ES-I3 (cell line): ENCODE results near the gene NECAB2.

ENCODE experiments used
- H3K36me3 ChIP-seq: 2 replicates; pipeline ENCODE4 v1.6.1; 2013; ENCODE audit warnings: mild to moderate bottlenecking, low read length, control low read depth, moderate library complexity; ENCODE audit not compliant: insufficient read depth
- H3K4me1 ChIP-seq: 2 replicates; pipeline ENCODE4 v1.6.1; 2013; ENCODE audit warnings: mild to moderate bottlenecking, control low read depth, low read length; ENCODE audit not compliant: insufficient read depth
- H3K9ac ChIP-seq: 2 replicates; pipeline ENCODE4 v1.6.1; 2013; ENCODE audit warnings: low read depth, mild to moderate bottlenecking, low read length, moderate library complexity
- H3K9me3 ChIP-seq: 2 replicates; pipeline ENCODE4 v1.6.1; 2013; ENCODE audit warnings: mild to moderate bottlenecking, low read length, moderate library complexity; ENCODE audit not compliant: control insufficient read depth, insufficient read depth

Gene NECAB2

DNA sequence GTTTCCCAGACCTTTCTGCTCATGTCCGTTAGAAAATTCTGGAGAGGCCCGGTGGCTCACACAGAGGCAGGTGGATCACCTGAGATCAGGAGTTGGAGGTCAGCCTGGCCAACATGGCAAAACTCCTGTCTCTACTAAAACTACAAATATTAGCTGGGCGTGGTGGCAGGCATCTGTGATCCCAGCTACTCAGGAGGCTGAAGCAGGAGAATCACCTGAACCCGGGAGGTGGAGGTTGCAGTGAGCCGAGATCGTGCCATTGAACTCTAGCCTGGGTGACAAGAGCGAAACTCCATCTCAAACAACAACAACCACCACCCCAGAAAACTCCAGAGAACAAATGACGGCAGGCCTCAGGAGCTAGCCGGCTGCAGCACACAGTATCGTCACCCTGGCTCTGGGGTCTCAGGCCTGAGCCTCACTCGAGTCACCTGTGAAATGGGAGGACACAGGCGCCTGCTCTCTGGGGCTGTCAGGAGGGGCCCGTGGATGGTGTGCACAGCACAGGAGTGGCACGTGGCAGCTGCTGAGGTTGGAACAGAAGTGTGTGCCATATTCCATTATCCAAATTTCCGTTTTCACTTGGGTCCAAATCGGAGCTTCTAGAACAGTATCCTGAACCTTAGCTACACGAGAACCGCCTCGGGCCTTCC lies 77.9 kb downstream of the NECAB2 start:
- Histone ChIP-seq H3K36me3 (no peaks in the 10 kb centered on the region; the same call in 1 of the 2 replicates), H3K4me1 (peaks cover 10% of the 10 kb centered on the region; the same call in 1 of the 2 replicates), H3K9ac (no peak overlapping the region), H3K9me3 (no peaks in the 10 kb centered on the region)

DNA sequence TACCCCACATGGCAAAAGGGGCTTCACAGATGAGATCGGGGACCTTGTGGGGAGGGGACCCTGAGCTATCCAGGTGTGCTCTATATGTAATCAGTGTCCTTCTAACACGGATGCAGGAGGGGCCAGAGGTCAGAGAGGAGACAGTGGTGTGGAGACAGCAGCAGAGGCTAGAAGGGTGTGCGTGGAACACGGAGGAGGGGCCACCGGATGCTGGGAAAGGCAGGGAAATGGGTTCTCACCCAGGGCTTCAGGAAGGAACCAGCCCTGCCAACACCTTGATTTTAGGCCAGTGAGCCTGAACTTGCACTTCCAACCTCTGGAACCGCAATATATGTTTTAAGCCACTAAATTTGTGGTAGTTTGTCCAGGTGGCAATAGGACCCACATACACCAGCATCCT lies 79.2 kb downstream of the NECAB2 start:
- Histone ChIP-seq H3K9me3 (no peaks in the 10 kb centered on the region), H3K4me1 (peaks cover 10% of the 10 kb centered on the region; the same call in 1 of the 2 replicates), H3K9ac (no peak overlapping the region), H3K36me3 (no peaks in the 10 kb centered on the region; the same call in 1 of the 2 replicates)

DNA sequence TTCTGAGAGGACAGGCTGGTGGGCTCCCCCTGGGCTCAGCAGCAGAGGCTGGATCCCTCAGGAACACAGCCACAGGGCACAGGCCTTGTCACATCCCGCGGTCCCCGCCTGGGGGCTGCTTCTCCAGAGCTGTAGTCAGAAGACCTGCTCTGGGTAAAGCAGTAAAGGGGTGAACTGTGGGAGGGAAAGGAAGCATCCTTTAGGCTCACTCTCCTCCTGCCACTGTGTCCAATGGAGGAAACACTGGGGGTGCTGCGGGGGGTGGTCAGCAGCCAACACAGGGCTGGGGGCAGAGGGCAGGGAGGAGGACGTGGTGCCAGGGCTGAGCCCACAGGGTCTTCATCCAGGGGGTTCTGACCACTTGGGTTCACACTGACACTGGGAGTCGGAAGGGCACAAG lies 79.6 kb downstream of the NECAB2 start:
- Histone ChIP-seq H3K9ac (no peak overlapping the region), H3K9me3 (no peaks in the 10 kb centered on the region)

DNA sequence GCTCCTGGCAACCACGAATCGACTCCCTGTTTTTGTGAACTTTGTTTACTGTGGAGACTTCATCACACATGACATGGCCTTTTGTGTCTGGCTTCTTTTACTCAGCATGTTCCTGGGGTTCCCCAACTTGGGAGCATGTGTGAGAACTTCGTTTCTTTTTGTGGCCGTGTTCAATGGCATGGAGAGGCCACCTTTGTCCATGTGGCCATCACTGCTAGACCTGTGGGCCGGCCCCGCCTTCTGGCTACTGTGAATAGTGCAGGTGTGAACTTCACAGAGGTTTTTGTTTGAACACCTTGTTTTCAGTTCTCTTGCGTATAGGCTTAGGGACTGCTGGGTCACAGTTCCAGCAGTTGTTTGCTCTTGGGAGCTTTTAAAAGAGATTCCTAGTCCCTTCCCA lies 80.2 kb downstream of the NECAB2 start:
- H3K9me3 ChIP-seq, result no peaks in the 10 kb centered on the region
- H3K4me1 ChIP-seq, result peaks cover 8% of the 10 kb centered on the region; the same call in 1 of the 2 replicates
- no peaks in the 10 kb centered on the region; the same call in 1 of the 2 replicates for H3K36me3 ChIP-seq
- no peak overlapping the region for H3K9ac ChIP-seq

More for the DNA sequence above, 79.6 kb downstream of the NECAB2 start:
- Histone ChIP-seq H3K36me3 (no peaks in the 10 kb centered on the region; the same call in 1 of the 2 replicates), H3K4me1 (peaks cover 10% of the 10 kb centered on the region; the same call in 1 of the 2 replicates)

DNA sequence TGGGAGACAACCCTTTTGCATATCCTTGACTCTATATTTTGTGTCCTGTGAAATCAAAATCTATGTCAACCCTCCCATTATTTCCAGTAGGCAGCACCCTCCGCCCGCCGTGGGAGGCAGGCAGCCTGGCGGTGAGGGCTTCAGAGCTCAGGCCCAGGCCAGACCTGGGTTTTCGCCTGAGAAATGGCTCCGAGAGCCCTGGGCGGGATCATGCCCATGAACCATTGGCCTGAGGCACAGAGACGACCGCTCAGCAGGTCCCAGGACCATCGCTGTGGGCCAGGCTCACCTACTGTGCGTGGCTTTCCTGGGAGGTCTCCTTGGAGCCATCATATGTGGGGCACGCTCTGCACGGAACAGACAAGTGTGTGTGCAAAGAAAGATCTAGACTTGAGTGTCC lies 80.8 kb downstream of the NECAB2 start:
- Histone ChIP-seq H3K9me3 (no peaks in the 10 kb centered on the region), H3K4me1 (peaks cover 2% of the 10 kb centered on the region; the same call in 1 of the 2 replicates), H3K9ac (no peak overlapping the region), H3K36me3 (no peaks in the 10 kb centered on the region; the same call in none of the 2 replicates)

DNA sequence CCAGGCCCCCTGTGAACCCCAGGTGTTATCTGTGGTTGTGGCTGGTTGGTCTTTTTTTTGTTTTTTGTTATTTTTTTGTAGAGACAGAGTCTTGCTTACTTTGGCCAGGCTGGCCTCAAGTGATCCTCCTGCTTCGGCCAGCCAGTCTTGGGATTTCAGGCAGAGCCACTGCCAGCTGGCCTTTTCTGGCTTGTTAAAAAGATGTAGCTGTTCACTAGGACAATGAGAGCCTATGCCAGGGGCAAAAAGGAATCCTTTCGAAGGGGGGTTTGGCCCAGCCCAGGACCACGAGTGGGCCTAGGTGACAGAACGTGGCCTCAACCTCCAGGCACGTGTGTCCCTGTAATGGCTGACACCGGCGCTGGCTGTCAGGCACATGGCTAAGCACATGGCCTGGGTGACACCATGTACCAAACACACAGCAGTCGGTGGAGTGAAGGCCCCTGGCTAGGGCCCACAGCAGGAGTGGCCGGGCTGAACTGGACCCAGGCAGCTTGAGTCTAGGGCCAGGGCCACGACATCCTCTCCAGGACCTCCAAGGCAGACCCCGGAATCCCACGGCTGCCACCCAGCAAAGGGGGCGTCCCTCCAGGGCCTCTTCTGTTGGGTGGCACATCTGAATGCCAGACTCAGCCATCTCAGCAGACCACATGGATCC lies 81.5 kb downstream of the NECAB2 start:
- Histone ChIP-seq H3K9me3 (no peaks in the 10 kb centered on the region), H3K4me1 (no peaks in the 10 kb centered on the region), H3K36me3 (no peaks in the 10 kb centered on the region; the same call in none of the 2 replicates), H3K9ac (no peak overlapping the region)

DNA sequence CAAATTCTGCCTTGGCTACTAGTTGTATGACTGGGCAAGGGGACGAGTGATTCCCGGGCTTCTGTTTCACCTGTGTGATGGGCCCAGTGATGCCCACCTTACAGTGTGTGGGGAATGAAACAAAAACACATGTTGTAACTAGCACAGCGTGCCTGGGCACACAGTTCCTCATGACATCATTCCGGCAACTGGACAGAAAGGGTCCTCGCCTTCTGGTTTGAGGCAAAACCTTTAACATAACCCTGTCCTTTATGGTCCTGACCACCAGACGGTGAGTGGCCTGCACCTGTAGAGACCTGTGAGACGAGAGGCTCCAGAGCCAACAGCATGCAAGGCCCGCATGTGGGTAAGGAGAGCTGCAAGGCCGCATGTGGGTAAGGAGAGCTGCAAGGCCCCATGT lies 82.3 kb downstream of the NECAB2 start:
- H3K36me3 ChIP-seq, result no peaks in the 10 kb centered on the region; the same call in none of the 2 replicates
- no peaks in the 10 kb centered on the region for H3K9me3 ChIP-seq
- no peak overlapping the region for H3K9ac ChIP-seq
- peaks cover 4% of the 10 kb centered on the region; the same call in 1 of the 2 replicates for H3K4me1 ChIP-seq

DNA sequence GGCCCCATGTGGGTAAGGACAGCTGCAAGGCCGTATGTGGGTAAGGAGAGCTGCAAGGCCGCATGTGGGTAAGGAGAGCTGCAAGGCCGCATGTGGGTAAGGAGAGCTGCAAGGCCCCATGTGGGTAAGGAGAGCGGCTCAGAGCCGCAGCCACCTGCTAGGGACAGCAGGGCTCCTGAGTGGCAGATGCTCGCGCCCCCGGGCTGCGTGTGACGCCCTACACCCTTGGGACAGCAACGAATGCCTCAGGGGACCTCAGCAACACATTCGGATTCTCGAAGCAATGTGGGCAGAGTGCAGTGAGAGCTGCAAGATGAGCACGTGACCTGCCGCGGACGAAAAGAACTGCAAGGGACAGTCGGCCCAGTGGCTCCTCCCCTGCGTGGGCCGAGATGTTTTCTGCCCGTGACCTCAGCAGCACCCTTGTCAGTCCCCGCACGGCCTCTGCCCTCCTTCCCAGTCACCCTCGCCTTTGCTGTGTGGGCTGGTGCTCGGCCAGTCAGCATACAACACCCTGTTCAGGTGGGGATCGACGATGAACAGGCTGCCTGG lies 84.1 kb downstream of the NECAB2 start:
- no peak overlapping the region for H3K9ac ChIP-seq
- peaks cover 5% of the 10 kb centered on the region for H3K36me3 ChIP-seq

More for the DNA sequence above, 84.1 kb downstream of the NECAB2 start:
- Histone ChIP-seq H3K9me3 (no peaks in the 10 kb centered on the region), H3K4me1 (peaks cover 14% of the 10 kb centered on the region; the same call in 1 of the 2 replicates)
